Naive thymus-derived CD8-positive, alpha-beta T cell (primary cell): ENCODE measurements around the gene CENPL. TPM values are rescaled to one million over a fixed set of nuclear protein-coding genes. Genes with fewer than 3 reads are reported as not detected.
A peak's percentile ranks its signal among the peaks of the same experiment; 100 is the strongest.
"Not testable (repeated sequence)": the region's sequence is repeated elsewhere in the genome, so short reads cannot be mapped to it uniquely, and the experiment has no call there.

Experiments
- ATAC-seq, 2 donors: fragments of 150-1000 bp; cut with Tn5 transposase in 1 of 2; sonication (Bioruptor Pico), chemical (Tn5 transposase) in 1 of 2; 1 replicate in 1 of 2; 2 replicates in 1 of 2; pipeline ENCODE4 v1.10.0; 2021; ENCODE audit warnings: mild to moderate bottlenecking in 2 of 2, moderate library complexity in 2 of 2
- POLR2A ChIA-PET: fragments of 350-600 bp; sonication (Branson Sonifier 250); formaldehyde crosslinking; loops from one replicate; lab custom pipeline; 2021; ENCODE audit warnings: antibody characterized with exemption; lab: Charles Lee
- DNase-seq, 10 donors: peaks; one replicate each; pipeline versions ENCODE4 v3.0.0 to v3.0.0-alpha.2; 2020 to 2022
- H3K27ac Mint-ChIP-seq, 10 donors: one replicate each; pipeline ENCODE4 v1.8.0; 2020 to 2022; ENCODE audit warnings: mild to moderate bottlenecking in 10 of 10, mixed read lengths in 10 of 10, moderate library complexity in 4 of 10, inconsistent platforms in 1 of 10
- H3K27me3 Mint-ChIP-seq, 5 donors: one replicate each; pipeline ENCODE4 v1.8.0; 2021 to 2022; ENCODE audit warnings: mixed read lengths in 5 of 5
- H3K36me3 Mint-ChIP-seq, 3 donors: one replicate each; pipeline ENCODE4 v1.8.0; 2020 to 2022; ENCODE audit warnings: mixed read lengths in 3 of 3, mild to moderate bottlenecking in 2 of 3, inconsistent platforms in 1 of 3
- H3K4me1 Mint-ChIP-seq, 4 donors: one replicate each; pipeline ENCODE4 v1.8.0; 2021 to 2022; ENCODE audit warnings: mixed read lengths in 4 of 4
- H3K4me3 Mint-ChIP-seq, 10 donors: one replicate each; pipeline ENCODE4 v1.8.0; 2020 to 2022; ENCODE audit warnings: mild to moderate bottlenecking in 10 of 10, mixed read lengths in 10 of 10, moderate library complexity in 6 of 10, inconsistent platforms in 1 of 10
- H3K9me3 Mint-ChIP-seq, 9 donors: one replicate each; pipeline ENCODE4 v1.8.0; 2020 to 2022; ENCODE audit warnings: mixed read lengths in 9 of 9, mild to moderate bottlenecking in 3 of 9, inconsistent platforms in 1 of 9, moderate library complexity in 1 of 9
- polyA plus RNA-seq, 3 donors: library from polyadenylated mRNA; unstranded; fragments of 300-500 nt; fragmentation: Illumina TruSeq; gene quantifications; one replicate each; pipeline ENCODE4 v1.2.3, GENCODE V29; 2021
- total RNA-seq, 8 experiments: library from RNA in 2 of 8; stranded (reverse) in 2 of 8; gene quantifications; one replicate each; pipeline ENCODE4 v1.2.3 and lab custom pipeline; 2021 to 2026

The CENPL gene
- total and polyA plus RNA-seq, 5 experiments from 2014 or later = 4.4 to 16.6 (median 9.2) TPM

DNA sequence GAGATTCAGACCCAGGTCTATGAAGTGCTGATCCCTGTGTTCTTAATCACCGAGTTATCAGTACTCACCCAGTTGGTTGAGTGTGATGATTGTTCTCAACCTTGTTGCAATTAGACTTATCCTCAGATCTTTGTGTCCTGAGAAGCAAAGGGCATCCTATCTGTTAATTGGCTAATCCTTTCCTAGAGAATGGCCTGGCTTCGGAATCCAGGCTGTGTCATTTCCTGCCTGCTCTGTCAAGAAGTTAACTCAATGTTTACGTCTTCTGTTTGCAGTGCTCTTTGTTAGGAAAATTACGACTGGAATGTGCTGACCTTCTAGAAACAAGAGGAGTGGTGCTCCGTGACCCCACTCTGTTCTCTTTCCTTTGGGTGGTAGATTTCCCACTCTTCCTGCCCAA, 28.4 kb upstream of the CENPL start:
- no peak for DNase-seq
- no peak for ATAC-seq
- H3K27me3 Mint-ChIP-seq = no peaks in the 10 kb centered on the region
- H3K27ac Mint-ChIP-seq = peak overlapping the region in 2 of 10 donors; percentile 29 to 35
- H3K36me3 Mint-ChIP-seq = peaks cover 5 to 78% (median 18%) of the 10 kb centered on the region in 3 donors
- POLR2A ChIA-PET = no interaction called here
- peaks cover 0 to 6% (median under 1%) of the 10 kb centered on the region in 4 donors for H3K4me1 Mint-ChIP-seq
- no peaks in the 10 kb centered on the region for H3K9me3 Mint-ChIP-seq
- no peak overlapping the region for H3K4me3 Mint-ChIP-seq

DNA sequence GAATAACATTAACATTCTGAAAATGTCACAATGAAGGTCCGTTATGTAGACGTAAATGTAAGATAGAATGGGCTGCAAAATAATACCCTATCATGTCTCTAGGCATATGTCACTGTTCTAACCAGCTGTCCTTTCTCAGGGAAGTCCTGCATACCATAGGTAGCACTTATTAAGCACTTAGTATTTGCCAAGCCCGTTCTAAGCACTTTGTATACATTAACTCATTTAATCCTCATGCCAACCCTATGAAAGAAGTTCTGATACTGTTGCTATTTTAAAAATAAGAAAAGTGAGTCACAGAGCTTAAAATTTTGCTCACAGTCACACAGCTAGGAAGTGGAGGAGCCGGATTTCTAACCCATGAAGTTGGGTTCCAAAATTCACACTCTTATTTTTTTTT, 27.4 kb upstream of the CENPL start:
- Mint-ChIP-seq H3K36me3 (peaks cover 5 to 75% (median 16%) of the 10 kb centered on the region in 3 donors), H3K9me3 (no peaks in the 10 kb centered on the region), H3K4me1 (peaks cover 0 to 6% (median under 1%) of the 10 kb centered on the region in 4 donors), H3K4me3 (no peak overlapping the region), H3K27me3 (no peaks in the 10 kb centered on the region), H3K27ac (no peak overlapping the region)
- DNase-seq = no peak
- POLR2A ChIA-PET = interaction anchor here (0.6 kb wide), 1 partner anchor 461 kb away, joined by 8 read pairs; no protein-coding TSS in a partner anchor
- no peak for ATAC-seq

DNA sequence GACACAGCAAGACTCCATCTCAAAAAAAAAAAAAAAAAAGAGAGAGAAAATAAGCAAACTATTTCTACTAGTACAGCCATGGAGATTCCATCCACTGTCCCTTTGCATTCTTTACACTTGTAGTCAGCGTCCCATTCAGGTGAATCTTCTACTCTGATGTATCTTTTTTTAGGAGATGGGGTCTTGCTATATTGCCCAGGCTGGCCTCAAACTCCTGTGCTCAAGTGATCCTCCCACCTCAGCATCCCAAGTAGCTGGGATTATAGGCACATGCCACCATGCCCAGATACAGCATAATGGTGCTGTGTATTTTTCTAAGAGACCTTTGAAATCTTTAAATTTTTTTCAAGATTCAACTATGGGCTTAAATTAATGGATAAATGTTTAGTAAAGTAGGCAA, 8.1 kb upstream of the CENPL start:
- Mint-ChIP-seq H3K4me1 (peaks cover 0 to 6% (median 4%) of the 10 kb centered on the region in 4 donors), H3K4me3 (no peak overlapping the region), H3K27me3 (no peaks in the 10 kb centered on the region), H3K36me3 (peaks cover 0 to 67% (median 13%) of the 10 kb centered on the region in 3 donors), H3K27ac (no peak overlapping the region), H3K9me3 (no peaks in the 10 kb centered on the region)
- DNase-seq = no peak
- POLR2A ChIA-PET = interaction anchor here (0.7 kb wide), 1 partner anchor 264 kb away, joined by 4 read pairs; no protein-coding TSS in a partner anchor
- ATAC-seq = no peak

DNA sequence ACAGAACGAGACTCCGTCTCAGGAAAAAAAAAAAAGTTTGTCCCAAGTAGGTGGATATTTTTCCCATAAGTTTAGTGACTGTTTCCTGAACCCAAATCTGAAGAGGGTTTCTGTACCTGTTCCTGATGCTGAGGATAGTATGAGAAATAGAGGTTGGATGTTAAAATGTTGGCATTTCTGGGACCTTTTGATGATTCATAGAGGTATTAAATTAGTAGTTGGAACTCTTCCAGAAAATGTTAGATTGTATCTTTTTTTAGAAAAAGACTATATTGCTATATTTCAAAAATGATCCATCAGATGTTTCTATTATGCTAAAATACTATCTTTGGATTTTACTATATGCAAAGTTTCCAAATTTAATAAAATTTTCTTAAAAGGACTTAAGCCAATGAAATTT, 2.9 kb upstream of the CENPL start:
- H3K4me3 Mint-ChIP-seq = peak overlapping the region in 1 of 10 donors; percentile 18
- ATAC-seq (no peak), DNase-seq (no peak)
- peak overlapping the region in 1 of 10 donors; percentile 35 for H3K27ac Mint-ChIP-seq
- peaks cover 5 to 33% (median 7%) of the 10 kb centered on the region in 3 donors for H3K36me3 Mint-ChIP-seq
- no peaks in the 10 kb centered on the region for H3K9me3 Mint-ChIP-seq
- H3K27me3 Mint-ChIP-seq = no peaks in the 10 kb centered on the region
- peaks cover 17 to 44% (median 33%) of the 10 kb centered on the region in 4 donors for H3K4me1 Mint-ChIP-seq
- POLR2A ChIA-PET = no interaction called here

GRCh38 chr1:173823781-173824314, 835 bp downstream of the CENPL start:
- Mint-ChIP-seq H3K9me3 (no peaks in the 10 kb centered on the region), H3K27ac (peak overlapping the region; percentile 92 to 98 (median 96)), H3K27me3 (no peaks in the 10 kb centered on the region), H3K36me3 (peaks cover 2 to 20% (median 5%) of the 10 kb centered on the region in 3 donors), H3K4me3 (peak overlapping the region; percentile 91 to 99 (median 98)), H3K4me1 (peaks cover 25 to 62% (median 48%) of the 10 kb centered on the region in 4 donors)
- peak in 2 of 10 donors; percentile 2 to 8 for DNase-seq
- ATAC-seq = peak; percentile 17 to 43
- POLR2A ChIA-PET = interaction anchor here (0.8 to 3.6 kb wide), 9 partner anchors 23 to 1176 kb away, joined by 3 to 47 read pairs (median 6); partner anchors contain the start of genes CACYBP, GAS5, KLHL20 and PRDX6

- POLR2A ChIA-PET = no interaction called here
- Mint-ChIP-seq H3K36me3 (peaks cover 9 to 21% (median 10%) of the 10 kb centered on the region in 3 donors), H3K9me3 (no peaks in the 10 kb centered on the region), H3K27ac (no peak overlapping the region), H3K27me3 (no peaks in the 10 kb centered on the region), H3K4me3 (peak overlapping the region in 4 of 10 donors; percentile 7 to 50 (median 21)), H3K4me1 (peaks cover 32 to 56% (median 50%) of the 10 kb centered on the region in 4 donors)
- no peak for DNase-seq
- no peak for ATAC-seq
Observed at GRCh38 chr1:173821680-173822079, 3.0 kb downstream of the CENPL start.

DNA sequence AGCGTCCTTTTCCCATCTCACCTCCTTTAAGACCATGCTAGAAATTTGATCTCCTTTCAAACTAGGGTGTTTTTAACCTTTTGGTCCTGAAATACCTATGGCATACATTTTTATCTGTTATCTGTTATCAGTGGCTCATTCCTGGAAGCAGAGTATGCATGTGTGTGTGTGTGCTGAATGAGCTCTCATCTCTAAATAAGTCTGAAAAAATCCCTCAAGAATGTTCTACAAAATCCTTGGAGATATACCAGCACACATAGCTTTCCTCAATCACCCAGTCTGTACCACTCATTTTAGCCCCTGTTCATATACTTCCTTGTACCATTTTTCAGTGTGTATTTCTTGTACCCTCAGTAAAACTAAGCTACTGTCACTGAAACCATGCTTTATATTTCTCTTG, 6.2 kb downstream of the CENPL start:
- peaks cover 39 to 65% (median 55%) of the 10 kb centered on the region in 4 donors for H3K4me1 Mint-ChIP-seq
- POLR2A ChIA-PET = no interaction called here
- ATAC-seq (no peak), DNase-seq (no peak)
- H3K27me3 Mint-ChIP-seq = no peaks in the 10 kb centered on the region
- no peak overlapping the region for H3K4me3 Mint-ChIP-seq
- H3K9me3 Mint-ChIP-seq = no peaks in the 10 kb centered on the region
- peak overlapping the region in 1 of 10 donors; percentile 46 for H3K27ac Mint-ChIP-seq
- H3K36me3 Mint-ChIP-seq = peaks cover 4 to 24% (median 15%) of the 10 kb centered on the region in 3 donors

DNA sequence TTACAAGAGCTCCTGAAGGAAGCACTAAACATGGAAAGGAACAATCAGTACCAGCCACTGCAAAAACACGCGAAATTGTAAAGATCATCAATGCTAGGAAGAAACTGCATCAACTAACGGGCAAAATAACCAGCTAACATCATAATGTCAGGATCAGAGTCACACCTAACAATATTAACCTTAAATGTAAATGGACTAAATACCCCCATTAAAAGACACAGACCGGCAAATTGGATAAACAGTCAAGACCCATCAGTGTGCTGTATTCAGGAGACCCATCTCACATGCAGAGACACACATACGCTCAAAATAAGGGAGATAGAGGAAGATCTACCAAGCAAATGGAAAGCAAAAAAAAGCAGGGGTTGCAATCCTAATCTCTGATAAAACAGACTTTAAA, 11.0 kb downstream of the CENPL start:
- ATAC-seq, H3K4me3 Mint-ChIP-seq, POLR2A ChIA-PET, H3K27me3 Mint-ChIP-seq, DNase-seq, H3K9me3 Mint-ChIP-seq: not testable (repeated sequence)
- Mint-ChIP-seq H3K4me1 (peaks cover 21 to 51% (median 38%) of the 10 kb centered on the region in 4 donors), H3K27ac (peak overlapping the region in 3 of 10 donors; percentile 22 to 35 (median 27)), H3K36me3 (peaks cover 16 to 38% (median 31%) of the 10 kb centered on the region in 3 donors)

DNA sequence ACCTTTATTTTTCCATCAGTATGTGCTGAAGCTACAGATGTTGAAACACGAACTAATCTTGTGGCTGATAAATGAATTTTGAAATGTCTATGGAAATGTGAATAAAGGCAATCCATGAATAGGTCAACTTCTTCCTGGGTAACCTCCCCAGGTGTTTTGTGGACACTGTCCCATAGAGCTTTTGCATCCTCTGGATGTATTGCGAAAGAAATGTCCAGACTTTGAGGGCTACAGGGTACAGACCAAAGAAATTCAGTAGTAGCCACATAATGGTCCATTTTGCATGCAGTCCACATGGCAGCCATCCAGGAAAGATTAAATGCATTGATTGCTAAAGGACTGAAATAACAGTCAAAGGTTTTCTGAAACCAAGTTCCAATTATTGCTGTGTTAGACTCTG, 21.7 kb downstream of the CENPL start:
- H3K4me1 Mint-ChIP-seq = no peaks in the 10 kb centered on the region
- POLR2A ChIA-PET = no interaction called here
- no peaks in the 10 kb centered on the region for H3K9me3 Mint-ChIP-seq
- no peak overlapping the region for H3K27ac Mint-ChIP-seq
- ATAC-seq (no peak), DNase-seq (no peak)
- H3K27me3 Mint-ChIP-seq = no peaks in the 10 kb centered on the region
- H3K4me3 Mint-ChIP-seq = no peak overlapping the region
- H3K36me3 Mint-ChIP-seq = peaks cover 4 to 67% (median 21%) of the 10 kb centered on the region in 3 donors

GRCh38 chr1:173799995-173800394, 24.7 kb downstream of the CENPL start:
- H3K4me3 Mint-ChIP-seq, POLR2A ChIA-PET, H3K4me1 Mint-ChIP-seq, H3K9me3 Mint-ChIP-seq, DNase-seq, H3K27me3 Mint-ChIP-seq, H3K27ac Mint-ChIP-seq, ATAC-seq: not testable (repeated sequence)
- peaks cover 0 to 50% (median 20%) of the 10 kb centered on the region in 3 donors for H3K36me3 Mint-ChIP-seq

DNA sequence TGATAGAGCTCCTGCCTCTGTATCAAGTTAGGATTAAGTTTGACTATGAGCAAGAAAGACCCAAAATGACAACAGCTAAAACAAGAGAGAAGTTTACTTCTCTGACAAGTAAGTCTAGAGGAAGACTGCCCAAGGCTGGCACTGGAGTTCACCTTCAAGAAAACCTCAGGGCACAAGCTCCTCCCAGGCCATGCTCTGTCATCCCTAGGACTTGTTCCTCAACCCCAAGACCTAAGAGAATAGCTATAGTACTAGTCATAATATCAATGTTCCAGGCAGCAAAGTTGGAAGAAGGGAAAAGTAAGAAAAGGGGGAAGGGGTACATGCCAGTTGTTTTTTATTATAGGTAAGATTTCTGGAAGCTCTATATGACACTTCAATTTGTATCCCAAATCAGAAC, 26.6 kb downstream of the CENPL start:
- no peaks in the 10 kb centered on the region for H3K4me1 Mint-ChIP-seq
- H3K27me3 Mint-ChIP-seq = no peaks in the 10 kb centered on the region
- POLR2A ChIA-PET = no interaction called here
- H3K4me3 Mint-ChIP-seq = no peak overlapping the region
- DNase-seq (no peak), ATAC-seq (no peak)
- no peak overlapping the region for H3K27ac Mint-ChIP-seq
- H3K36me3 Mint-ChIP-seq = peaks cover 0 to 35% (median 21%) of the 10 kb centered on the region in 3 donors
- H3K9me3 Mint-ChIP-seq = no peaks in the 10 kb centered on the region

GRCh38 chr1:173789841-173790240, 34.8 kb downstream of the CENPL start:
- H3K36me3 Mint-ChIP-seq = peaks cover 0 to 36% (median 12%) of the 10 kb centered on the region in 3 donors
- H3K27me3 Mint-ChIP-seq = no peaks in the 10 kb centered on the region
- POLR2A ChIA-PET = no interaction called here
- no peak overlapping the region for H3K4me3 Mint-ChIP-seq
- no peak for ATAC-seq
- peaks cover 0 to 3% (median 0%) of the 10 kb centered on the region in 4 donors for H3K4me1 Mint-ChIP-seq
- DNase-seq = no peak
- no peaks in the 10 kb centered on the region for H3K9me3 Mint-ChIP-seq
- H3K27ac Mint-ChIP-seq = peak overlapping the region in 2 of 10 donors; percentile 47 to 50

- H3K36me3 Mint-ChIP-seq = peaks cover 0 to 78% (median 31%) of the 10 kb centered on the region in 3 donors
- POLR2A ChIA-PET = no interaction called here
- DNase-seq (no peak), ATAC-seq (no peak)
- no peaks in the 10 kb centered on the region for H3K4me1 Mint-ChIP-seq
- no peaks in the 10 kb centered on the region for H3K27me3 Mint-ChIP-seq
- peak overlapping the region in 3 of 10 donors; percentile 6 to 49 (median 7) for H3K27ac Mint-ChIP-seq
- no peak overlapping the region for H3K4me3 Mint-ChIP-seq
- no peaks in the 10 kb centered on the region for H3K9me3 Mint-ChIP-seq
Observed at GRCh38 chr1:173784997-173785396, 39.7 kb downstream of the CENPL start.
